Transverse colon (tissue), 4 donors: ENCODE data around the gene ZNF232. TPM values are rescaled to one million over a fixed set of nuclear protein-coding genes. Genes with fewer than 3 reads are reported as not detected.
"Not testable (repeated sequence)": the region's sequence is repeated elsewhere in the genome, so short reads cannot be mapped to it uniquely, and the experiment has no call there.

Experiments
- DNase-seq: peaks from one replicate; pipeline ENCODE4 v3.0.0-alpha.2; 2019
- H3K27ac ChIP-seq, 4 donors: fragments of 200-600 bp; sonication (generic); 2 replicates each; pipeline ENCODE4 v1.5.1; 2016 to 2018; ENCODE audit warnings: inconsistent platforms in 4 of 4
- H3K27me3 ChIP-seq: fragments of 200-600 bp; sonication (generic); 2 replicates; pipeline ENCODE4 v1.5.1; 2017; ENCODE audit warnings: inconsistent platforms
- H3K36me3 ChIP-seq, 4 donors: fragments of 200-600 bp; sonication (generic); 2 replicates each; pipeline ENCODE4 v1.5.1; 2017 to 2019; ENCODE audit warnings: inconsistent platforms in 4 of 4
- H3K4me1 ChIP-seq, 4 donors: fragments of 200-600 bp; sonication (generic); 2 replicates each; pipeline ENCODE4 v1.5.1; 2017 to 2020; ENCODE audit warnings: inconsistent platforms in 4 of 4
- H3K4me3 ChIP-seq, 4 donors: fragments of 200-600 bp; sonication (generic); 1 replicate in 1 of 4; 2 replicates in 3 of 4; pipeline versions ENCODE4 v1.5.1 to v1.6.1; 2017 to 2019; ENCODE audit warnings: inconsistent platforms in 4 of 4
- H3K9me3 ChIP-seq, 2 donors: fragments of 200-600 bp; sonication (generic); 2 replicates each; pipeline ENCODE4 v1.5.1; 2017 to 2019; ENCODE audit warnings: inconsistent platforms in 2 of 2
- EP300 ChIP-seq: sonication (generic); formaldehyde crosslinking; IDR thresholded peaks from one replicate; pipeline ENCODE4 v1.6.1; 2017; ENCODE audit warnings: antibody characterized with exemption, low read depth
- POLR2A ChIP-seq: fragments of 450-650 bp; IDR thresholded peaks from one replicate; pipeline ENCODE4 v1.6.1; 2016; ENCODE audit warnings: antibody characterized with exemption, mild to moderate bottlenecking, moderate library complexity
- POLR2AphosphoS5 ChIP-seq, 3 donors: sonication (generic); formaldehyde crosslinking; IDR thresholded peaks; one replicate each; pipeline ENCODE4 v1.6.1; 2016; ENCODE audit warnings: antibody characterized with exemption in 3 of 3
- WGBS, 2 donors: methylation state at CpG; one replicate each; pipeline ENCODE4 v1.1.5; 2018; ENCODE audit warnings: low coverage in 1 of 2; 5-methylcytosine and 5-hydroxymethylcytosine counted together
- in situ Hi-C, 4 donors: fragments of 200-750 bp; cut with MboI; loops; one replicate each; pipeline versions ENCODE4 v1.15.0 to v1.15.1; 2017; ENCODE audit warnings: low sequenced_read_pairs in 3 of 4, low pct_ligation_motif_present in 1 of 4, low pct_unique_long_range_greater_than_20kb in 1 of 4
- intact Hi-C: fragments of 100-400 bp; cut with DNase I; formaldehyde crosslinking; loops from one replicate; pipeline ENCODE4 v1.15.1; 2023; ENCODE audit warnings: low total_unique reads
- total RNA-seq, 4 donors: library from RNA; depleted of rRNA; stranded (reverse); fragments of >200 nt; gene quantifications; one replicate each; pipeline ENCODE4 v1.1.0, GENCODE V29; 2016
- TF ChIP-seq, protein P1 (sequence below), 5 experiments: fragments of 200-600 bp in 3 of 5; fragments of 450-650 bp in 2 of 5; sonication (generic) in 3 of 5; IDR thresholded peaks; 1 replicate in 2 of 5; 2 replicates in 3 of 5; pipeline ENCODE4 v1.5.1; 2016 to 2017; ENCODE audit warnings: antibody characterized with exemption in 5 of 5, inconsistent platforms in 3 of 5, mild to moderate bottlenecking in 2 of 5, moderate library complexity in 1 of 5

The ZNF232 gene
- total RNA-seq, 4 donors from 2014 or later, result 6.8 to 69.6 (median 27.2) TPM

DNA sequence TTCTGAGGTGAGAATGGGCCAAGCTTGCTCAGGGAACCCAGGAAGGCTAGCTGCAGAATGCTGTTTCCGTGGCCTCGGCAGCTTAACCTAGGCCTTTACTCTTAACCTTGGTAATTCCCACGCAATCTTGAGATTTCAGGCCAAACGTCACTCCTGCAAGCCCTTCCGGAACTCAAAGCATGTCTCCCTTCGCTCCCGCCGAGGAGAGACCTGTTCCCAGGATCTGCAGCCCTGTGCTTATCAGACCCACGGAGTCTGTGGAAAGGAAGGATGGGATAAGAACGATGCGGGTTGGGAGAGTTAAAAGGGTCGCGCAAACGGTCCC is 33.9 kb downstream of the ZNF232 start:
- peak overlapping the region; percentile 54 to 76 (median 70) for H3K4me3 ChIP-seq
- H3K36me3 ChIP-seq, result peaks cover 0 to 6% (median 0%) of the 10 kb centered on the region in 4 donors
- TF ChIP-seq, protein P1, sequence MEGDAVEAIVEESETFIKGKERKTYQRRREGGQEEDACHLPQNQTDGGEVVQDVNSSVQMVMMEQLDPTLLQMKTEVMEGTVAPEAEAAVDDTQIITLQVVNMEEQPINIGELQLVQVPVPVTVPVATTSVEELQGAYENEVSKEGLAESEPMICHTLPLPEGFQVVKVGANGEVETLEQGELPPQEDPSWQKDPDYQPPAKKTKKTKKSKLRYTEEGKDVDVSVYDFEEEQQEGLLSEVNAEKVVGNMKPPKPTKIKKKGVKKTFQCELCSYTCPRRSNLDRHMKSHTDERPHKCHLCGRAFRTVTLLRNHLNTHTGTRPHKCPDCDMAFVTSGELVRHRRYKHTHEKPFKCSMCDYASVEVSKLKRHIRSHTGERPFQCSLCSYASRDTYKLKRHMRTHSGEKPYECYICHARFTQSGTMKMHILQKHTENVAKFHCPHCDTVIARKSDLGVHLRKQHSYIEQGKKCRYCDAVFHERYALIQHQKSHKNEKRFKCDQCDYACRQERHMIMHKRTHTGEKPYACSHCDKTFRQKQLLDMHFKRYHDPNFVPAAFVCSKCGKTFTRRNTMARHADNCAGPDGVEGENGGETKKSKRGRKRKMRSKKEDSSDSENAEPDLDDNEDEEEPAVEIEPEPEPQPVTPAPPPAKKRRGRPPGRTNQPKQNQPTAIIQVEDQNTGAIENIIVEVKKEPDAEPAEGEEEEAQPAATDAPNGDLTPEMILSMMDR (IDR thresholded peaks at IDR 0.05), result no peak
- TF ChIP-seq POLR2A (no peak), POLR2AphosphoS5 (IDR thresholded peaks at IDR 0.05) (no peak), EP300 (no peak)
- WGBS, 2 donors, result 25% methylated on average over 14 of the region's 14 CpGs; no CpG with 5 or more reads in 1 of the 2 donors
- peaks cover 5 to 20% (median 11%) of the 10 kb centered on the region in 4 donors for H3K4me1 ChIP-seq
- intact Hi-C loops (no loop called here), in situ Hi-C loops (no loop called here)
- no peaks in the 10 kb centered on the region for H3K27me3 ChIP-seq
- no peak for DNase-seq
- H3K27ac ChIP-seq, result peak overlapping the region; percentile 85 to 89 (median 87)
- H3K9me3 ChIP-seq, result peaks cover 0 to 6% of the 10 kb centered on the region in 2 donors

DNA sequence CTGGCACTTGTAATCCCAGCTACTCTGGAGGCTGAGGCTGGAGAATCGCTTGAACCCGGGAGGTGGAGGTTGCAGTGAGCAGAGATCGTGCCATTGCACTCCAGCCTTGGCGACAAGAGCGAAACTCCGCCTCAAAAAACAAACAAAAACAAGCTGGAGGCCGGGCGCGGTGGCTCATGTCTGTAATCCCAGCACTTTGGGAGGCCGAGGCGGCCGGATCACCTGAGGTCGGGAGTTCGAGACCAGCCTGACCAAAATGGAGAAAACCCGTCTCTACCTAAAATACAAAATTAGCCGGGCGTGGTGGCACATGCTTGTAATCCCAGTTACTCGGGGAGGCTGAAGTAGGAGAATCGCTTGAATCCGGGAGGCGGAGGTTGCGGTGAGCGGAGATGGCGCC is 34.4 kb downstream of the ZNF232 start:
- in situ Hi-C loops, result not testable (repeated sequence)
- WGBS, 2 donors, result 93 to 95% methylated on average over 4 to 24 of the region's 24 CpGs

DNA sequence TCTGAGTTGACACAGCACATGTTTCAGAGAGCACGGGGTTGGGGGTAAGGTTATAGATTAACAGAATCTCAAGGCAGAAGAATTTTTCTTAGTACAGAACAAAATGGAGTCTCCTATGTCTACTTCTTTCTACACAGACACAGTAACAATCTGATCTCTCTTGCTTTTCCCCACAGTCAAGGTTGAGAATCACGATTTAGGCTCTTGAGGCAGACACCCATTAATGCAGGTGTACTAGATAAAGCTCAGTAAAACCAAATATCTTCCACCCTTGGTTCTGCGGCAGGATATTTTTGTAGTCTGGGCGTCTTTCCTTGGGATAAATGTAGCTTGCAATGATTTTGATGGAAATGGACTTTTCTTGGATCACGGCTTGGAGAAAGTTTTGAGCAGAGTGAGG is 36.2 kb downstream of the ZNF232 start:
- intact Hi-C loops, H3K9me3 ChIP-seq, H3K27ac ChIP-seq, in situ Hi-C loops, H3K36me3 ChIP-seq, H3K4me3 ChIP-seq, DNase-seq, H3K27me3 ChIP-seq: not testable (repeated sequence)
- peaks cover 5 to 20% (median 11%) of the 10 kb centered on the region in 4 donors for H3K4me1 ChIP-seq
- 94 to 95% methylated on average over 4 of the region's 5 CpGs for WGBS, 2 donors

More for the DNA sequence above, 34.4 kb downstream of the ZNF232 start:
- H3K4me3 ChIP-seq, result peak overlapping the region in 1 of 4 donors; percentile 76
- peak overlapping the region; percentile 85 to 89 (median 87) for H3K27ac ChIP-seq
- peaks cover 5 to 20% (median 11%) of the 10 kb centered on the region in 4 donors for H3K4me1 ChIP-seq
- H3K27me3 ChIP-seq, DNase-seq, H3K9me3 ChIP-seq, intact Hi-C loops, H3K36me3 ChIP-seq: not testable (repeated sequence)

DNA sequence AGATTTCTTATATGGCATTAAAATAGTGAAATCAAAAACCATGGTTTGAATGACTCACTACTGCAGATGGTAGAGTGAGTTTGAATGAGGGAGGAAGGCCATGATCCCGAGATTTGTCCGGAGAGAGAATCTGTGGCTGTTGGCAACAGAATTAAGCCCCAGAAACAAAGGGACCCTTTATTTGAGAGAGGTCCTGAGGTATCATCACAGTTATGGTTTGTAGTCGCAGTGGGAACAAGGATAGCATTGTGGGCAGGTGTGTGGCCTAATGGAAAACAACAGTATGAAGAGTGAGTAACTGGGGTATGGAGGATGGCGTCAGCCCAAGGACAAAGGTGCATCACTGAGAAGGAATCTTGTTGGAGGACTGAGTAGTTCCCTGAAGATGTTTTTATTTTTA is 42.0 kb downstream of the ZNF232 start:
- DNase-seq, result no peak
- Histone ChIP-seq H3K9me3 (no peaks in the 10 kb centered on the region), H3K36me3 (no peaks in the 10 kb centered on the region), H3K4me1 (no peaks in the 10 kb centered on the region), H3K4me3 (no peak overlapping the region), H3K27me3 (no peaks in the 10 kb centered on the region), H3K27ac (no peak overlapping the region)
- intact Hi-C loops, result loop anchor here (5.0 to 10.0 kb wide), 2 partner anchors 37 to 95 kb away; no protein-coding TSS in a partner anchor
- WGBS, 2 donors, result 77 to 79% methylated on average over 4 of the region's 4 CpGs
- TF ChIP-seq, protein P1 (IDR thresholded peaks at IDR 0.05), result no peak
- TF ChIP-seq POLR2AphosphoS5 (IDR thresholded peaks at IDR 0.05) (no peak), EP300 (no peak), POLR2A (no peak)
- in situ Hi-C loops, result loop anchor here in 3 of 4 donors (5.0 to 25.0 kb wide), 3 partner anchors 37 to 157 kb away; partner anchors contain the start of gene CHRNE (in 2 of the 3)

DNA sequence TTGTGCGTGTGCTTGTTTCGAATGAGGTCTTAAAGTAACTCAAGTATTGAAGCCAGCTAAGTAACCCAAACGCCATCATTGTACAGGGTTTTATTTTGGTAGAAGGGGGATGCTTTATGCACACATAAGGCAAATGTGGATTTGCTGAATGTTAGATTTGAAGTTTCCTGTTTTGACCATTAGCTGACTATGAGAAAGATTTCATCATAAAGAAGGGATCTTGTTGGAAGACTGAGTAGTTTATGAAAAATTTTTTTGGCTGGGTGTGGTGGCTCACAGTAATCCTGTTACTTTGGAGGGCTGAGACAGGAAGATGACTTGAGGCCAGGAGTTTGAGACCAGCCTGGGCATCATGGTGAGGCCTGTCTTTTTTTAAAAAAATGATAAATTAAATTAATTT is 43.4 kb downstream of the ZNF232 start:
- in situ Hi-C loops, result loop anchor here in 3 of 4 donors (5.0 to 25.0 kb wide), 3 partner anchors 36 to 156 kb away; partner anchors contain the start of gene CHRNE (in 2 of the 3)
- Histone ChIP-seq H3K27me3 (no peaks in the 10 kb centered on the region), H3K4me1 (no peaks in the 10 kb centered on the region), H3K36me3 (no peaks in the 10 kb centered on the region), H3K27ac (no peak overlapping the region), H3K9me3 (no peaks in the 10 kb centered on the region), H3K4me3 (no peak overlapping the region)
- TF ChIP-seq POLR2AphosphoS5 (IDR thresholded peaks at IDR 0.05) (no peak), EP300 (no peak), POLR2A (no peak)
- TF ChIP-seq, protein P1 (IDR thresholded peaks at IDR 0.05), result no peak
- 87 to 89% methylated on average over 3 of the region's 3 CpGs for WGBS, 2 donors
- DNase-seq, result no peak
- intact Hi-C loops, result loop anchor here (5.0 to 10.0 kb wide), 2 partner anchors 36 to 93 kb away; no protein-coding TSS in a partner anchor
